ENCODE measurements around the gene LUZP4. TPM values are rescaled to one million over a fixed set of nuclear protein-coding genes. Genes with fewer than 3 reads are reported as not detected.
"Not testable (repeated sequence)": the region's sequence is repeated elsewhere in the genome, so short reads cannot be mapped to it uniquely, and the experiment has no call there.

The LUZP4 gene
- total and polyA plus RNA-seq, 5 donors, result not detected

DNA sequence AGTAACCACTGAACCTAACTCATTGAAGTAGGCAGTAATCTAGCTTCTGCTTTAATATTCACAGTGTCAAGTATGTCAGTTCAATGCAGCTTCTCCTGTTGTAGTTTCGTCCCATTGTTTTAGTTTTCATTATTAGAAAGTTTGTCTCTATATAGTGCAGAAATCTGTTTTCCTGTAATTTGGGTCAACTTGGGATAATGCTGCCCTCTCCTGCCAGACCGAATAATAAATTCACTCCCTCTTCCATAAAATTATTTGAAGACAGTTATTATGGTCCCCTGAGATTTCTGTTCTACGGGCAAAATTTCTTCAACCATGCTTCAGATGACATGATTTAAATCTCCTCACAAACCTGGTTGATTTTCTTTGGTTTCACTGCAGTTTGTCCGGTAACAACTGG lies 4.6 kb upstream of the LUZP4 start:
- 28% methylated on average over 4 of the region's 4 CpGs for WGBS

DNA sequence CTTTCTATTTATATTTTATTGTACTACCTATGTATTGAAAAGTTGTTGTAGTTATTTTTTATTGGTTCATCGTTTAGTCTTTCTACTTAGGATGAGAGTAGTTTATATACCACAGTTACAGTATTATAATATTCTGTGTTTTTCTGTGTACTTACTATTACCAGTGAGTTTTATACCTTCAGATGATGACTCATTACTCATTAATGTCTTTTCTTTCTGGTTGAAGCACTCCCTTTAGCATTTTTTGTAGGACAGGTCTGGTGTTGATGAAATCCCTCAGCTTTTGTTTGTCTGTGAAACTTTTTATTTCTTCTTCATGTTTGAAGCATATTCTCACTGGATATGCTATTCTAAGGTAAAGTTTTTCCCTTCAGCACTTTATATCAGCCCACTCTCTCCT lies 7.7 kb downstream of the LUZP4 start:
- H3K4me3 ChIP-seq (ENCODE audit: low read length), result no peak overlapping the region
- H3K9me3 ChIP-seq (ENCODE audit: control insufficient read depth, low read length), result no peaks in the 10 kb centered on the region
- 88% methylated on average over 1 of the region's 1 CpG for WGBS
- intact Hi-C loops (cut with DNase I), result no loop called here
- DNase-seq (no peak), ATAC-seq (no peak)
- no peak overlapping the region for H3K27ac ChIP-seq (ENCODE audit: low read length)
- no peaks in the 10 kb centered on the region for H3K27me3 ChIP-seq (ENCODE audit: control insufficient read depth, insufficient read depth)
- no peaks in the 10 kb centered on the region for H3K4me1 ChIP-seq (ENCODE audit: control insufficient read depth, insufficient read depth, low read length)

More for the DNA sequence above, 4.6 kb upstream of the LUZP4 start:
- Histone ChIP-seq H3K27me3 (ENCODE audit: control insufficient read depth, insufficient read depth) (no peaks in the 10 kb centered on the region), H3K9me3 (ENCODE audit: control insufficient read depth, low read length) (no peaks in the 10 kb centered on the region), H3K4me1 (ENCODE audit: control insufficient read depth, insufficient read depth, low read length) (no peaks in the 10 kb centered on the region), H3K27ac (ENCODE audit: low read length) (no peak overlapping the region), H3K4me3 (ENCODE audit: low read length) (no peak overlapping the region)
- DNase-seq (no peak), ATAC-seq (no peak)
- intact Hi-C loops (cut with DNase I), result no loop called here

DNA sequence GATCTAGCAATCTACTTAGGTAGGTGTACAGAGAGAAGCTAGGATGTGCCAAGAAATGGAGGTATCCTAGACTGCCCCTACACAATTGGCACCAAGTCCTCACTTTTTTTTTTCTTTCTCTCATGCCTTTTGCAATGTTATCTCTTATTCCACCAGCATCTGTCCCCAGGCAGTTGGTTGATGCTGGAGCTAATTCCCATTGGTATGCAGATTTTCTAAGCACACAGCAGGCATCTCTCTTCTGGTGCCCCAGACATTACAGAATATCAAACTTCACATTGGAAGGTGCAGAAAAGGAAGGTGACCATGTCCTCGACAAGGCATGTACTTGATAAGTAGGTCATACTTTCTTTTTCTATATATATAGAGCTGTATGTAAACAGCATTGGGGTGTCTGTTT lies 21.6 kb downstream of the LUZP4 start:
- WGBS, result 45% methylated on average over 1 of the region's 1 CpG
- intact Hi-C loops (cut with DNase I), result no loop called here
- ATAC-seq, result no peak

DNA sequence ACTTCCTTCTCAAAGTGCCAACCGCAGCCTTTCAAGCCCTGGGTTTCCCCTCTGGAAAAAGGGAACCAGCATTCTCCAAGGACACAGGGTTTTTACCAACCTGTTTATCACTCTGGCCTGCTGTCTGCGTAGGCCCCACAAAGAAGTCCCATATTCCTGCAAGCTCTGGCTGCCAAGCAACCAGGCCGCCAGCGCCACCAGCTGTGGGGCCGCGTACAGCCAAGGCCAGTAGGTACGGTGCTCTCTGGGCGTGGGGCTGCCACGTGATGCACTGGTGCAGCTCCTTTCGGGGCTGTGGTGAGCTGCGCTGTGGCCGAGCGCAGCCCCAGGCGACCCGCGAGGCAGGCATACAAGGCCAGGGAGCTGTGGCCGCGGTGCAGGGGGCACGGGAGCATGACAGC lies 22.1 kb downstream of the LUZP4 start:
- Histone ChIP-seq H3K27ac (ENCODE audit: low read length) (no peak overlapping the region), H3K9me3 (ENCODE audit: control insufficient read depth, low read length) (no peaks in the 10 kb centered on the region), H3K27me3 (ENCODE audit: control insufficient read depth, insufficient read depth) (no peaks in the 10 kb centered on the region), H3K4me3 (ENCODE audit: low read length) (no peak overlapping the region), H3K4me1 (ENCODE audit: control insufficient read depth, insufficient read depth, low read length) (no peaks in the 10 kb centered on the region)
- 36% methylated on average over 19 of the region's 19 CpGs for WGBS
- intact Hi-C loops (cut with DNase I), result no loop called here
- DNase-seq (peak; percentile 17 to 75 (median 68)), ATAC-seq (peak; percentile 55 to 65)

More for the DNA sequence above, 21.6 kb downstream of the LUZP4 start:
- H3K9me3 ChIP-seq (ENCODE audit: control insufficient read depth, low read length), result no peaks in the 10 kb centered on the region
- no peak for DNase-seq
- no peaks in the 10 kb centered on the region for H3K4me1 ChIP-seq (ENCODE audit: control insufficient read depth, insufficient read depth, low read length)
- no peaks in the 10 kb centered on the region for H3K27me3 ChIP-seq (ENCODE audit: control insufficient read depth, insufficient read depth)
- H3K4me3 ChIP-seq (ENCODE audit: low read length), result no peak overlapping the region
- no peak overlapping the region for H3K27ac ChIP-seq (ENCODE audit: low read length)

DNA sequence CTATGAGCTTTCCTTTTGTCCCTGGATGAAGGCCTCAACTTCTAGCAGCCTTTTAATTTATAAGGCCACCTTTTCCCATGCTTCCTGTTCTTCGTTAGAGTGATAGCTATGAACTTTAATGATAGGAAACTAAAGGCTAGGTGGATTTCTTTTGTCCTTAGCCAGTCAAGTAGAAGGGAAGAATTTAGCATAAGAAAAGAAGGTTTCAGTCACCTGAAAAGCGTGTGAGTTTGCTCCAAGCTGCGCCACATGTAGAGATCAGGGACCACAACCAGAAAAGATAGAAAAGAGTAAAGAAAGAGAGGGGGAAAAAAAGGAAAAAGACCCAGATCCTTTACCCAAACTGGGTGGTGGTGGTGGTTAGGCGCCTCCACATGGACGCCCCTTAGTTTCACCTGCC lies 28.6 kb downstream of the LUZP4 start:
- 73% methylated on average over 5 of the region's 5 CpGs for WGBS
- H3K4me1 ChIP-seq (ENCODE audit: control insufficient read depth, insufficient read depth, low read length), result no peaks in the 10 kb centered on the region
- no peak for DNase-seq
- H3K27ac ChIP-seq (ENCODE audit: low read length), result no peak overlapping the region
- ATAC-seq, result no peak
- H3K27me3 ChIP-seq (ENCODE audit: control insufficient read depth, insufficient read depth), result no peaks in the 10 kb centered on the region
- no peaks in the 10 kb centered on the region for H3K9me3 ChIP-seq (ENCODE audit: control insufficient read depth, low read length)
- H3K4me3 ChIP-seq (ENCODE audit: low read length), result no peak overlapping the region
- intact Hi-C loops (cut with DNase I), result no loop called here

DNA sequence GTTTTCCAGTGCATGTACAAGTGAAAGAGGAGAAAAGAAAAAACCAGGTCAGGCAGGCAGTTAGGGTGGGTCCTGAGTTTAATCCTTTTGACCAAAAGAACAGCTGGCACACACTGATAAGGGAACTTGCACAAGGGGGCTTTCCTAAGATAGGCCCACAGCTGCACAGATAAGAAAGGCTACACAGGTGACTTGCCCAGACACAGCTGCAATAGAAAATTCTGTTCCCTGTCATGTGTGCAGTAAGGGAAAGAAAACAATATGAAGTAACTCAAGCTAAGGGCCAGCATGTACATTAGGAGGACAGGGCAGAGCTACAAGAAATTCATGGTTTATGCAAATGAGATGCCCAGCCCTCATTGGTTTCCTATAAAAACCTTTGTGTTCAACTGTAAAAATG lies 32.9 kb downstream of the LUZP4 start:
- no peak overlapping the region for H3K27ac ChIP-seq (ENCODE audit: low read length)
- no peaks in the 10 kb centered on the region for H3K4me1 ChIP-seq (ENCODE audit: control insufficient read depth, insufficient read depth, low read length)
- no peaks in the 10 kb centered on the region for H3K27me3 ChIP-seq (ENCODE audit: control insufficient read depth, insufficient read depth)
- intact Hi-C loops (cut with DNase I), result loop anchor here in 1 of 4 donors (10.0 kb wide), 1 partner anchor 322 kb away; no protein-coding TSS in a partner anchor
- DNase-seq (no peak), ATAC-seq (no peak)
- no peak overlapping the region for H3K4me3 ChIP-seq (ENCODE audit: low read length)
- H3K9me3 ChIP-seq (ENCODE audit: control insufficient read depth, low read length), result no peaks in the 10 kb centered on the region

DNA sequence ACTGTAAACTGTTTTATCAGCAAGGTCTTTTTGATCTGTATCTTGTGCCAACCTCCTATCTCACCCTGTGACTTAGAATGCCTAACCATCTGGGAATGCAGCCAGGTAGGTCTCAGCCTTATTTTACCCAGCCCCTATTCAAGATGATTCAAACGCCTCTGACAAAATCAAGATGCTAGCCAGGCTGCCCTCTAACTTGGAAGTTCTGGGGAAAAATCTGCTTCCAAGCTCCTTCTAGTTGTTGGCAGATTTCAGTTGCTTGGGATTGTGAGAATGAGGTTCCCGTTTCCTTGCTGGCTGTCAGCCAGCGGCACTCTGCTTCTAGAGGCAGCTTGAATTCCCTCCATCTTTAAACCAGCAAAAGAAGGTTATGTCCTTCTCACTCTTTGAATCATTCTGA lies 34.7 kb downstream of the LUZP4 start:
- Histone ChIP-seq H3K9me3 (ENCODE audit: control insufficient read depth, low read length) (no peaks in the 10 kb centered on the region), H3K27me3 (ENCODE audit: control insufficient read depth, insufficient read depth) (no peaks in the 10 kb centered on the region), H3K27ac (ENCODE audit: low read length) (no peak overlapping the region), H3K4me3 (ENCODE audit: low read length) (no peak overlapping the region), H3K4me1 (ENCODE audit: control insufficient read depth, insufficient read depth, low read length) (no peaks in the 10 kb centered on the region)
- ATAC-seq, result no peak
- DNase-seq, result peak; percentile 39 to 83 (median 75)
- intact Hi-C loops (cut with DNase I), result loop anchor here in 1 of 4 donors (10.0 kb wide), 1 partner anchor 321 kb away; no protein-coding TSS in a partner anchor
- WGBS, result 29% methylated on average over 3 of the region's 3 CpGs

DNA sequence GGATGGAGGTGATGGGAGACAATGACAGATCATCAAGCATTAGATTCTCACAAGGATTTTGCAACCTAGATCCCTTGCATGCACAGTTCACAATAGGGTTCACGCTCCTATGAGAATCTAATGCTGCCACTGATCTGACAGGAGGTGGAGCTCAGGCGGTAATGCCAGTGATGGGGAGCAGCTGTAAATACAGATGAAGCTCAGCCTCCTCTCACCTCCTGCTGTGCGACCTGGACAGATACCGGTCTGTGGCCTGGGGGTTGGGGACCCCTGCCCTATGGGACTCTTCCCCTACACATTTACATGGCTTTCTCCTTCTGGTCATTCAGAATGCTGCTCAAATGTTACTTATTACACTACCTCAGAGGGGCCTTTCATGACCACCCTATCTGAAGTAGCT lies 39.8 kb downstream of the LUZP4 start:
- not testable (repeated sequence) for H3K27me3 ChIP-seq (ENCODE audit: control insufficient read depth, insufficient read depth); H3K27ac ChIP-seq (ENCODE audit: low read length); H3K4me1 ChIP-seq (ENCODE audit: control insufficient read depth, insufficient read depth, low read length); H3K9me3 ChIP-seq (ENCODE audit: control insufficient read depth, low read length); ATAC-seq; H3K4me3 ChIP-seq (ENCODE audit: low read length); DNase-seq
- intact Hi-C loops (cut with DNase I), result loop anchor here in 1 of 4 donors (10.0 kb wide), 1 partner anchor 316 kb away; no protein-coding TSS in a partner anchor
- WGBS, result 84% methylated on average over 4 of the region's 4 CpGs

DNA sequence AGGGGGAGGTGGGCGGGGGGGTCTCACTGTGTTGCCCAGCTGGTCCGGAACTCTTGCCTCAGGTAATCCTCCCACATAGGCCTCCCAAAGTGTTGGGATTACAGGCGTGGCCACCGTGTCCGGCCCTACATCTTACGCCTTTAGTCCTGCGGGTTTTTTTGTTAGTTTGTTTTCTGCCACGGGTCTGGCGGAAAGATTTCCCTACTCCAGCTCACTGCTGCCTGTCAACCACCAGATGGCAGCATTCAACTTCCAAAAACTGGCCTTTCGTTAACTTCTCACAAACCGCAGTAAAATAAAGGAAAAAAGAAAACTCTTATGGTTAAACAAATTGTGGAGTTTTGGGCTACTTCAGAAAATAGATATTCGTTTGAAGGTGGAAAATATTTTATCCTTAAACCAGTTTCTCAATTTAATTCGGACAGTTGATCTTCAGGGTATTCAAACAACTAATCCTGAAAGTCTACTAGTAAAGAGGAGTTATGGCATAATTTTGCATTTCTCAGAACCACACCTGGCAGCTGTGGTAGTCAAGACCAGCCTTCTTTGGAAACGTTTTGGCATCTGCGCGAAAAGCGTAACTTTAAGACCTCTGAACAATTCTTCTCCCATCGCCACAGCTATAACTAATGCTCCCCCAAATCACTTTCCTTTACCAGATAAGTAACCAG lies 41.1 kb downstream of the LUZP4 start:
- Histone ChIP-seq H3K4me3 (ENCODE audit: low read length) (peak overlapping the region; percentile 29), H3K27ac (ENCODE audit: low read length) (no peak overlapping the region)
- intact Hi-C loops (cut with DNase I), result loop anchor here in 3 of 4 donors (5.0 to 10.0 kb wide), 2 partner anchors 312 to 354 kb away; no protein-coding TSS in a partner anchor

DNA sequence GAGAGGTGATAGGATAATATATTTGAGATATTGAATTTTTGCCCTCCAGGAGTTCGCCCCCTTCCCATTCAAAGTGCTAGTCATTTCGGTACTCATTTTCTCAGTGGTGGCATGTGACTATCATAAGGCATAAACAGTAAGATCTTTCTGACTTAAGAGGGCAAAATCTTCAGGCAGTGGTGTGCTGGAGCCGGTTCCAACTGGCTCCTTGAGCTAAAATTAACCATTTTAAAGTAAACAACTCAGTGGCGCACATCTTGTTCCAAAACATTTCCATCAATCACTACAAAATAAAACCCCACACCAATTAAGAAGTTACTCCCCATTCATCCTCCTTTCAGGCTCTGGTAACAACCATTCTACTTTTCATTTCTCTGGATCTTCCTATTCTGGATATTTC lies 43.3 kb downstream of the LUZP4 start:
- ATAC-seq (no peak), DNase-seq (no peak)
- Histone ChIP-seq H3K27ac (ENCODE audit: low read length) (no peak overlapping the region), H3K4me1 (ENCODE audit: control insufficient read depth, insufficient read depth, low read length) (no peaks in the 10 kb centered on the region), H3K9me3 (ENCODE audit: control insufficient read depth, low read length) (no peaks in the 10 kb centered on the region), H3K27me3 (ENCODE audit: control insufficient read depth, insufficient read depth) (no peaks in the 10 kb centered on the region), H3K4me3 (ENCODE audit: low read length) (no peak overlapping the region)
- intact Hi-C loops (cut with DNase I), result loop anchor here in 3 of 4 donors (5.0 to 10.0 kb wide), 2 partner anchors 309 to 352 kb away; no protein-coding TSS in a partner anchor
- 80% methylated on average over 4 of the region's 4 CpGs for WGBS

More for the DNA sequence above, 41.1 kb downstream of the LUZP4 start:
- no peaks in the 10 kb centered on the region for H3K27me3 ChIP-seq (ENCODE audit: control insufficient read depth, insufficient read depth)
- H3K9me3 ChIP-seq (ENCODE audit: control insufficient read depth, low read length), result no peaks in the 10 kb centered on the region
- H3K4me1 ChIP-seq (ENCODE audit: control insufficient read depth, insufficient read depth, low read length), result no peaks in the 10 kb centered on the region
- ATAC-seq, result peak; percentile 51 to 58
- 18% methylated on average over 18 of the region's 18 CpGs for WGBS
- peak in 1 of 3 donors; percentile 29 for DNase-seq

DNA sequence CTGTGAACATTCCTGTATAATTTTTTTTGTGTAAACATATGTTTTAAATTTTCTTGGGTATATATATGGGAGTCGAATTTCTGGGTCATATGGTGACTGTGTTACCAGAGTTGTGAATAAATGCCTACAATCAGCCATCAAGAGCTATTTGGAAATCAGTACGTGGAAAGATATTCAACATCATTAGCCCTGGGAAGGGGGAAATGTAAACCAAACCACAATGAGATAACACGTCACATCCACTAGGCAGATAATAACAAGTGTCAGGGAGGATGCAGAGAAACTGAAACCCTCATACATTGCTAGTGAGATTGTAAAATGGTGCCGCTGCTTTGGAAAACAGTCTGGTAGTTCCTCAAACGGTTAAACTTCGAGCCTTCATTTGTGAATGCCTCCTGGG lies 43.9 kb downstream of the LUZP4 start:
- H3K9me3 ChIP-seq (ENCODE audit: control insufficient read depth, low read length), result no peaks in the 10 kb centered on the region
- WGBS, result 62% methylated on average over 6 of the region's 6 CpGs
- no peaks in the 10 kb centered on the region for H3K4me1 ChIP-seq (ENCODE audit: control insufficient read depth, insufficient read depth, low read length)
- DNase-seq (no peak), ATAC-seq (no peak)
- no peak overlapping the region for H3K27ac ChIP-seq (ENCODE audit: low read length)
- intact Hi-C loops (cut with DNase I), result loop anchor here in 3 of 4 donors (5.0 to 10.0 kb wide), 2 partner anchors 309 to 351 kb away; no protein-coding TSS in a partner anchor
- no peak overlapping the region for H3K4me3 ChIP-seq (ENCODE audit: low read length)
- no peaks in the 10 kb centered on the region for H3K27me3 ChIP-seq (ENCODE audit: control insufficient read depth, insufficient read depth)

Data from right cardiac atrium (tissue), 5 donors.